Ovary (tissue), 9 donors: ENCODE data around the gene DAB1. TPM values are rescaled to one million over a fixed set of nuclear protein-coding genes. Genes with fewer than 3 reads are reported as not detected.

ENCODE experiments used
- DNase-seq, 5 donors: peaks; one replicate each; pipeline ENCODE4 v3.0.0-alpha.2; 2019 to 2020
- H3K27ac ChIP-seq, 2 donors: fragments of 200-600 bp; one replicate each; pipeline versions ENCODE4 v1.5.1 to v1.8.0; 2019 to 2022
- H3K27me3 ChIP-seq: fragments of 200-600 bp; one replicate; pipeline ENCODE4 v1.8.0; 2022
- H3K36me3 ChIP-seq: fragments of 200-600 bp; sonication (generic); one replicate; pipeline ENCODE4 v1.5.1; 2019
- H3K4me1 ChIP-seq: one replicate; pipeline ENCODE4 v1.8.1; 2013; ENCODE audit warnings: mild to moderate bottlenecking, moderate library complexity; ENCODE audit not compliant: insufficient read depth
- H3K4me3 ChIP-seq: fragments of 200-600 bp; sonication (generic); one replicate; pipeline ENCODE4 v1.5.1; 2017
- H3K9me3 ChIP-seq, 2 donors: fragments of 200-600 bp in 1 of 2; sonication (generic) in 1 of 2; one replicate each; pipeline versions ENCODE4 v1.5.1 to v1.8.1; 2013 to 2019; ENCODE audit warnings: mild to moderate bottlenecking in 1 of 2, moderate library complexity in 1 of 2
- EP300 ChIP-seq: sonication (generic); formaldehyde crosslinking; IDR thresholded peaks from one replicate; pipeline ENCODE4 v1.6.1; 2017; ENCODE audit warnings: antibody characterized with exemption
- POLR2A ChIP-seq: fragments of 450-650 bp; IDR thresholded peaks from one replicate; pipeline ENCODE4 v1.6.1; 2017; ENCODE audit warnings: antibody characterized with exemption, mild to moderate bottlenecking, moderate library complexity
- WGBS, 3 donors: extraction: QIAGEN DNeasy Blood & Tissue Kit in 1 of 3; methylation state at CpG; one replicate each; pipeline versions ENCODE4 v1.1.5 to v1.1.7; 2013 to 2017; 5-methylcytosine and 5-hydroxymethylcytosine counted together
- intact Hi-C, 4 donors: fragments of 100-400 bp; cut with DNase I; formaldehyde crosslinking; loops; one replicate each; pipeline versions ENCODE4 v1.11.0 to v1.15.1; 2022 to 2023
- polyA plus RNA-seq, 2 donors: library from polyadenylated mRNA; stranded (reverse); fragments of 200-250 nt in 1 of 2; fragments of 350-450 nt in 1 of 2; fragmentation: Illumina TruSeq in 1 of 2; extraction: RNeasy Lipid Tissue Mini Kit (QIAGEN cat#74804) in 1 of 2; gene quantifications; one replicate each; pipeline ENCODE4 v1.2.3, GENCODE V29; 2013 to 2014
- total RNA-seq, 7 donors: library from RNA; depleted of rRNA in 2 of 7; stranded (reverse); fragments of >200 nt in 2 of 7; fragmentation: NEBNext Ultra II Directional in 3 of 7; extraction: Animal tissue kit (Norgen Biotek cat#: 25700) in 3 of 7; gene quantifications; one replicate each; pipeline versions ENCODE4 v1.1.0 to v1.2.4, GENCODE V29; 2016 to 2023
- TF ChIP-seq, protein P1 (sequence below), 3 donors: fragments of 450-650 bp in 2 of 3; fragments of 200-600 bp in 1 of 3; IDR thresholded peaks; one replicate each; pipeline versions ENCODE4 v1.5.1 to v1.8.0; 2016 to 2022; ENCODE audit warnings: antibody characterized with exemption in 3 of 3, mild to moderate bottlenecking in 1 of 3
- donor health status: DM: no; HTN: no; CAD: no; lungs with moderate emphysema.
- donor health status: DM: no; HTN: no; CAD: no.
- donor health status: Bipolar disorder and iron deficiency.
- donor health status: DM: yes; HTN: yes; CAD: no.
- donor health status: DM: no; HTN: no; CAD: no.
- donor health status: DM: yes; HTN: yes; CAD: no.

The DAB1 gene
- total and polyA plus RNA-seq, 9 donors, result 0.22 to 5.5 (median 0.77) TPM

DNA sequence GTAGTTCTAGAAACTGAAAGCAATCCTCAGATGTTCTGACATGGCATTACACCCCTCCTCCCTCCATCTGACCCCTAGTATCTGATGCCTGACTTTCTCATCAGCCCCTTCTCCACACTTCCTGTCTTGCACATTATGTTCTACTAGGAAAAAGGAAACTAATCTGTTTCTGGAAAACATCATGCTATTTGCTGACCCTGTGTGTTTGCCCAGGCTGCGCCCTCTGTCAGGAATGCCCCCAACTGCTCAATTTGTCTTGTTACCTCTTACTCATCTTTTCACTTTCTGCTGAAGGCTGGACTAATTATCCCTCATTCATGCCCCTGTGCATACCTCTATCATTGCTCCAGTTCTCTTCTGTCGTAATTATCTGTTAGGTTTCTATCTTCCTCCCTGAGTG is 37.5 kb upstream of the DAB1 start:
- 50 to 64% (median 56%) methylated on average over 2 of the region's 2 CpGs for WGBS, 3 donors
- H3K4me3 ChIP-seq, result no peak overlapping the region
- TF ChIP-seq POLR2A (no peak), EP300 (no peak)
- TF ChIP-seq, protein P1, sequence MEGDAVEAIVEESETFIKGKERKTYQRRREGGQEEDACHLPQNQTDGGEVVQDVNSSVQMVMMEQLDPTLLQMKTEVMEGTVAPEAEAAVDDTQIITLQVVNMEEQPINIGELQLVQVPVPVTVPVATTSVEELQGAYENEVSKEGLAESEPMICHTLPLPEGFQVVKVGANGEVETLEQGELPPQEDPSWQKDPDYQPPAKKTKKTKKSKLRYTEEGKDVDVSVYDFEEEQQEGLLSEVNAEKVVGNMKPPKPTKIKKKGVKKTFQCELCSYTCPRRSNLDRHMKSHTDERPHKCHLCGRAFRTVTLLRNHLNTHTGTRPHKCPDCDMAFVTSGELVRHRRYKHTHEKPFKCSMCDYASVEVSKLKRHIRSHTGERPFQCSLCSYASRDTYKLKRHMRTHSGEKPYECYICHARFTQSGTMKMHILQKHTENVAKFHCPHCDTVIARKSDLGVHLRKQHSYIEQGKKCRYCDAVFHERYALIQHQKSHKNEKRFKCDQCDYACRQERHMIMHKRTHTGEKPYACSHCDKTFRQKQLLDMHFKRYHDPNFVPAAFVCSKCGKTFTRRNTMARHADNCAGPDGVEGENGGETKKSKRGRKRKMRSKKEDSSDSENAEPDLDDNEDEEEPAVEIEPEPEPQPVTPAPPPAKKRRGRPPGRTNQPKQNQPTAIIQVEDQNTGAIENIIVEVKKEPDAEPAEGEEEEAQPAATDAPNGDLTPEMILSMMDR (IDR thresholded peaks at IDR 0.05), result no peak
- H3K27ac ChIP-seq, result no peak overlapping the region
- H3K9me3 ChIP-seq, result no peaks in the 10 kb centered on the region
- no peaks in the 10 kb centered on the region for H3K4me1 ChIP-seq
- DNase-seq, result no peak
- H3K27me3 ChIP-seq, result peaks cover 3% of the 10 kb centered on the region
- no peaks in the 10 kb centered on the region for H3K36me3 ChIP-seq
- intact Hi-C loops, result no loop called here

DNA sequence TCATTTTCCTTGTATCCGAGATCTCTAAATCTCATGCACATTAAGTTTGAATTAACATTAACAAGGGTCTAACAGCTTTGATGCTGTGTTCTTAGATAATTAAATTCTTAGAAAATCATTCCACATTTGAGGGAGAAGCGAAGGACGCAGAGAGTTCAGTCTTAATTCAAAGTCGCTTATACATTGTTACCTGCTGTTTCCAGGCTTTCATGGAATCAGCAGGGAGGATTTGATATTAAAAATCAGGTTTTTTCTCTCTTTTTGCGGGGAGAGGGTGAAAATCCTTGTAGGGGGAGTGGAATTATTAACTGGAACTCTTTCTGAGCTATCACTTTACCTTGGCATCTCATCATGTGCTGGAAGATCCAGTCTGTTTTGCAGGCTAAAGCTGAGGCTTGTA is 27.7 kb upstream of the DAB1 start:
- Histone ChIP-seq H3K27ac (no peak overlapping the region), H3K9me3 (no peaks in the 10 kb centered on the region), H3K36me3 (no peaks in the 10 kb centered on the region), H3K4me1 (no peaks in the 10 kb centered on the region), H3K4me3 (no peak overlapping the region), H3K27me3 (no peaks in the 10 kb centered on the region)
- intact Hi-C loops, result no loop called here
- TF ChIP-seq EP300, result no peak
- TF ChIP-seq, protein P1 (IDR thresholded peaks at IDR 0.05), result no peak
- no peak for DNase-seq
- WGBS, 3 donors, result 69 to 77% (median 73%) methylated on average over 5 of the region's 5 CpGs

DNA sequence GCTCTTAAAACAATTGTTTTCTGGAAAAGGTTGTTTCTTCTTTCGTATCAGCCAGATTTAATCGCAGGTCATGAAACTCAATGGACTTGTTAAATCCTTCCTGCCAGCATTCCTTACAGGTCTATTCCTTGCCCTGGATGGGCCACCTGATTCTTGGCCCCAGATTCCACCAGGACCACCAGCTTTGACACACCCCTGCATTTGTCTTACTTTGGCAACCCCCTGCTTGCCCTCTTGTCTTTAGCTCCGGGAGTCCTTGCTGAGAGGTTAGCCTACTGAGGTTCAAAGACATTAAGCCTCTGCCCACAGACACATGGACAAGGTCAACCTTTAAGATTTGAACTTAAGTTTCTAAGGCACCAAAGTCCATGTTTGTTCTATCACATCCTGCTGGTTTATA is 27.1 kb upstream of the DAB1 start:
- H3K9me3 ChIP-seq, result no peaks in the 10 kb centered on the region
- H3K4me1 ChIP-seq, result no peaks in the 10 kb centered on the region
- TF ChIP-seq EP300, result no peak
- TF ChIP-seq POLR2A, result no peak
- TF ChIP-seq, protein P1 (IDR thresholded peaks at IDR 0.05), result no peak
- no peaks in the 10 kb centered on the region for H3K27me3 ChIP-seq
- no peak overlapping the region for H3K4me3 ChIP-seq
- H3K36me3 ChIP-seq, result no peaks in the 10 kb centered on the region
- intact Hi-C loops, result no loop called here
- no peak overlapping the region for H3K27ac ChIP-seq
- no peak for DNase-seq
- 55 to 65% (median 56%) methylated on average over 3 of the region's 3 CpGs for WGBS, 3 donors

DNA sequence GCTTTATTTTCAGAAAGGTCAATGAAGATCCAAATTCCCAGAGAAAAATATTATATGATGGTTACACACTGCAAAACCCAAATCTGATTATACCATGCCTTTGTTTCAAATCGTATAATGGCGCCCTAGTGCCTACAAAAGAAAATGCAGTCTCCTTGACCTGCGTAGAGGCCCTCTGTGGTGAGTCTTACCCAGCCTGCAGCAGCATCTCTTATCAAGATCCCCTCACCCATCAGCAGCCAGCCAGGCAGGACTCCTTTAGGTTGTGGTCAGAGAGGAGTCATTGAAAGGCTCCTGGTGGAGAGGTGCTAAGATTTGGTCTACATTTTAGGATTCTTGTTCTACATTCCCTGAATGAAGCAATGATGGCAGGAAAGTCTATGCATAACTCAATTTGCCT is 23.7 kb upstream of the DAB1 start:
- WGBS, 3 donors, result 85 to 97% (median 92%) methylated on average over 3 of the region's 3 CpGs
- intact Hi-C loops, result no loop called here

More for the DNA sequence above, 23.7 kb upstream of the DAB1 start:
- Histone ChIP-seq H3K4me1 (no peaks in the 10 kb centered on the region), H3K36me3 (no peaks in the 10 kb centered on the region), H3K9me3 (no peaks in the 10 kb centered on the region), H3K27me3 (no peaks in the 10 kb centered on the region), H3K4me3 (no peak overlapping the region), H3K27ac (no peak overlapping the region)
- TF ChIP-seq, protein P1 (IDR thresholded peaks at IDR 0.05), result no peak
- TF ChIP-seq POLR2A (no peak), EP300 (no peak)
- no peak for DNase-seq
